ENCODE data around the gene SGCE. TPM values are rescaled to one million over a fixed set of nuclear protein-coding genes. Genes with fewer than 3 reads are reported as not detected.

Gene SGCE
- total RNA-seq, 1 experiment from 2014 or later = 30.4 TPM

GRCh38 chr7:94666879-94667587 is 11.1 kb upstream of the SGCE start:
- CTCF ChIA-PET = no interaction called here
- intact Hi-C loops (cut with micrococcal nuclease) = no loop called here
- H3K27ac ChIP-seq (ENCODE audit: low read length) = no peak overlapping the region

GRCh38 chr7:94665426-94665825 is 9.5 kb upstream of the SGCE start:
- DNase-seq (no peak), ATAC-seq (no peak)
- Histone ChIP-seq H3F3A (ENCODE audit: low read length, unreplicated experiment) (no peaks in the 10 kb centered on the region), H3K4me1 (ENCODE audit: insufficient read depth, low read length) (no peaks in the 10 kb centered on the region), H3K9me2 (replicated peaks; ENCODE audit: low read length) (no peaks in the 10 kb centered on the region), H2AFZ (ENCODE audit: low read length) (no peak overlapping the region), H3K36me3 (ENCODE audit: low read depth, low read length) (no peaks in the 10 kb centered on the region), H3K9me3 (ENCODE audit: low read length) (no peaks in the 10 kb centered on the region), H3K27me3 (ENCODE audit: low read length) (no peaks in the 10 kb centered on the region), H3K9ac (ENCODE audit: low read length) (no peak overlapping the region), H3K4me2 (ENCODE audit: low read length) (no peak overlapping the region), H3K27ac (ENCODE audit: low read length) (no peak overlapping the region), H3K4me3 (ENCODE audit: low read length) (no peak overlapping the region), H3K79me2 (ENCODE audit: low read length) (peaks cover 24% of the 10 kb centered on the region), H4K20me1 (ENCODE audit: low read length) (no peaks in the 10 kb centered on the region)
- CTCF ChIA-PET = no interaction called here
- no TSS peak for BruUV-seq (replicated peaks)
- intact Hi-C loops (cut with micrococcal nuclease) = no loop called here
- TF ChIP-seq, protein P1, sequence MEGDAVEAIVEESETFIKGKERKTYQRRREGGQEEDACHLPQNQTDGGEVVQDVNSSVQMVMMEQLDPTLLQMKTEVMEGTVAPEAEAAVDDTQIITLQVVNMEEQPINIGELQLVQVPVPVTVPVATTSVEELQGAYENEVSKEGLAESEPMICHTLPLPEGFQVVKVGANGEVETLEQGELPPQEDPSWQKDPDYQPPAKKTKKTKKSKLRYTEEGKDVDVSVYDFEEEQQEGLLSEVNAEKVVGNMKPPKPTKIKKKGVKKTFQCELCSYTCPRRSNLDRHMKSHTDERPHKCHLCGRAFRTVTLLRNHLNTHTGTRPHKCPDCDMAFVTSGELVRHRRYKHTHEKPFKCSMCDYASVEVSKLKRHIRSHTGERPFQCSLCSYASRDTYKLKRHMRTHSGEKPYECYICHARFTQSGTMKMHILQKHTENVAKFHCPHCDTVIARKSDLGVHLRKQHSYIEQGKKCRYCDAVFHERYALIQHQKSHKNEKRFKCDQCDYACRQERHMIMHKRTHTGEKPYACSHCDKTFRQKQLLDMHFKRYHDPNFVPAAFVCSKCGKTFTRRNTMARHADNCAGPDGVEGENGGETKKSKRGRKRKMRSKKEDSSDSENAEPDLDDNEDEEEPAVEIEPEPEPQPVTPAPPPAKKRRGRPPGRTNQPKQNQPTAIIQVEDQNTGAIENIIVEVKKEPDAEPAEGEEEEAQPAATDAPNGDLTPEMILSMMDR (conservative IDR thresholded peaks at IDR 0.05; ENCODE audit: low read depth, low read length) = no peak
- TF ChIP-seq EZH2phosphoT487 (IDR thresholded peaks at IDR 0.05; ENCODE audit: borderline replicate concordance, low read length) = no peak
- TF ChIP-seq EZH2 (IDR thresholded peaks at IDR 0.05; ENCODE audit: low read length, unreplicated experiment) = no peak
- POLR2A ChIA-PET (ENCODE audit: unreplicated experiment) = no interaction called here

More at GRCh38 chr7:94666879-94667587, 11.1 kb upstream of the SGCE start:
- Histone ChIP-seq H4K20me1 (ENCODE audit: low read length) (no peaks in the 10 kb centered on the region), H2AFZ (ENCODE audit: low read length) (no peak overlapping the region), H3K4me3 (ENCODE audit: low read length) (no peak overlapping the region), H3K9me2 (replicated peaks; ENCODE audit: low read length) (no peaks in the 10 kb centered on the region), H3K4me1 (ENCODE audit: insufficient read depth, low read length) (no peaks in the 10 kb centered on the region), H3K9me3 (ENCODE audit: low read length) (no peaks in the 10 kb centered on the region), H3K27me3 (ENCODE audit: low read length) (no peaks in the 10 kb centered on the region), H3F3A (ENCODE audit: low read length, unreplicated experiment) (no peaks in the 10 kb centered on the region), H3K79me2 (ENCODE audit: low read length) (peaks cover 10% of the 10 kb centered on the region; the same call in 1 of the 2 replicates), H3K9ac (ENCODE audit: low read length) (no peak overlapping the region), H3K36me3 (ENCODE audit: low read depth, low read length) (no peaks in the 10 kb centered on the region), H3K4me2 (ENCODE audit: low read length) (no peak overlapping the region)
- ATAC-seq (no peak), DNase-seq (no peak)
- TF ChIP-seq, protein P1 (conservative IDR thresholded peaks at IDR 0.05; ENCODE audit: low read depth, low read length) = no peak
- TF ChIP-seq EZH2 (IDR thresholded peaks at IDR 0.05; ENCODE audit: low read length, unreplicated experiment) (no peak), EZH2phosphoT487 (IDR thresholded peaks at IDR 0.05; ENCODE audit: borderline replicate concordance, low read length) (no peak)
- POLR2A ChIA-PET (ENCODE audit: unreplicated experiment) = no interaction called here
- BruUV-seq (replicated peaks) = no TSS peak

- ChIA-PET POLR2A (ENCODE audit: unreplicated experiment) (no interaction called here), CTCF (no interaction called here)
- H3K4me1 ChIP-seq (ENCODE audit: insufficient read depth, low read length) = peaks cover 1% of the 10 kb centered on the region; the same call in 1 of the 2 replicates
- H4K20me1 ChIP-seq (ENCODE audit: low read length) = no peaks in the 10 kb centered on the region
- DNase-seq = no peak
- no peak overlapping the region for H3K4me3 ChIP-seq (ENCODE audit: low read length)
- no peaks in the 10 kb centered on the region for H3K9me3 ChIP-seq (ENCODE audit: low read length)
- no peak for ATAC-seq
- no peaks in the 10 kb centered on the region for H3F3A ChIP-seq (ENCODE audit: low read length, unreplicated experiment)
- H2AFZ ChIP-seq (ENCODE audit: low read length) = no peak overlapping the region
- BruUV-seq (replicated peaks) = no TSS peak
- H3K36me3 ChIP-seq (ENCODE audit: low read depth, low read length) = no peaks in the 10 kb centered on the region
- H3K27me3 ChIP-seq (ENCODE audit: low read length) = no peaks in the 10 kb centered on the region
- H3K4me2 ChIP-seq (ENCODE audit: low read length) = no peak overlapping the region
- TF ChIP-seq EZH2 (IDR thresholded peaks at IDR 0.05; ENCODE audit: low read length, unreplicated experiment) = no peak
- TF ChIP-seq, protein P1 (conservative IDR thresholded peaks at IDR 0.05; ENCODE audit: low read depth, low read length) = no peak
- no peak for TF ChIP-seq EZH2phosphoT487 (IDR thresholded peaks at IDR 0.05; ENCODE audit: borderline replicate concordance, low read length)
- peaks cover 38% of the 10 kb centered on the region for H3K79me2 ChIP-seq (ENCODE audit: low read length)
- no peak overlapping the region for H3K27ac ChIP-seq (ENCODE audit: low read length)
- intact Hi-C loops (cut with micrococcal nuclease) = no loop called here
- no peak overlapping the region for H3K9ac ChIP-seq (ENCODE audit: low read length)
- H3K9me2 ChIP-seq (replicated peaks; ENCODE audit: low read length) = no peaks in the 10 kb centered on the region
These were observed 8.1 kb upstream of the SGCE start for GRCh38 chr7:94664023-94664422.
